Stimulated activated CD8-positive, alpha-beta memory T cell treated with anti-CD3 and anti-CD28 coated beads, Interleukin-7, amount 100 ng/mL, for 4 hours (primary cell): Measurements from ENCODE around the gene PDE4D.

Experiments
- DNase-seq, 2 donors: peaks; one replicate each; pipeline ENCODE4 v3.0.0-alpha.2; 2020; ENCODE audit warnings: low read depth in 2 of 2

The PDE4D gene

GRCh38 chr5:59838989-59839388 is 54.5 kb downstream of the PDE4D start:
- DNase-seq, result no peak

- no peak for DNase-seq
Measured at GRCh38 chr5:59838067-59838466, 55.5 kb downstream of the PDE4D start.

GRCh38 chr5:59837071-59837470 is 56.5 kb downstream of the PDE4D start:
- DNase-seq, result no peak

- DNase-seq, result no peak
Measured at GRCh38 chr5:59835800-59836199, 57.7 kb downstream of the PDE4D start.

- no peak for DNase-seq
Measured at GRCh38 chr5:59833448-59833847, 60.1 kb downstream of the PDE4D start.

- no peak for DNase-seq
Measured at GRCh38 chr5:59832577-59833301, 60.8 kb downstream of the PDE4D start.

- no peak for DNase-seq
Measured at GRCh38 chr5:59831326-59832010, 62.1 kb downstream of the PDE4D start.

GRCh38 chr5:59830536-59831200 is 62.9 kb downstream of the PDE4D start:
- no peak for DNase-seq

- no peak for DNase-seq
Measured at GRCh38 chr5:59829922-59830321, 63.6 kb downstream of the PDE4D start.

GRCh38 chr5:59829386-59829785 is 64.1 kb downstream of the PDE4D start:
- no peak for DNase-seq

GRCh38 chr5:59828623-59829022 is 64.9 kb downstream of the PDE4D start:
- no peak for DNase-seq

GRCh38 chr5:59826996-59827395 is 66.5 kb downstream of the PDE4D start:
- DNase-seq, result no peak

GRCh38 chr5:59823420-59823819 is 70.1 kb downstream of the PDE4D start:
- no peak for DNase-seq

- no peak for DNase-seq
Measured at GRCh38 chr5:59819806-59820205, 73.7 kb downstream of the PDE4D start.

- DNase-seq, result no peak
Measured at GRCh38 chr5:59817536-59817935, 76.0 kb downstream of the PDE4D start.

GRCh38 chr5:59816654-59817300 is 76.7 kb downstream of the PDE4D start:
- DNase-seq, result no peak

GRCh38 chr5:59814537-59814872 is 79.0 kb downstream of the PDE4D start:
- DNase-seq, result no peak

GRCh38 chr5:59813761-59814536 is 79.6 kb downstream of the PDE4D start:
- DNase-seq, result no peak

- peak; percentile 18 to 36 for DNase-seq
Measured at GRCh38 chr5:59810041-59810440, 83.5 kb downstream of the PDE4D start.

GRCh38 chr5:59807806-59808205 is 85.7 kb downstream of the PDE4D start:
- DNase-seq, result no peak

GRCh38 chr5:59800347-59800893 is 93.1 kb downstream of the PDE4D start:
- DNase-seq, result no peak
